SKM-1 treated with dmso at 0.1 percent for 144 hours (cell line): Measurements from ENCODE around the gene ITPK1.
A peak's percentile ranks its signal among the peaks of the same experiment; 100 is the strongest.

Experiments
- DNase-seq: peaks from one replicate; lab custom pipeline; 2025; ENCODE audit not compliant: unreplicated experiment; lab: John Stamatoyannopoulos, UW

Gene ITPK1

GRCh38 chr14:92973798-92974372 is 141.8 kb downstream of the ITPK1 start:
- DNase-seq, result no peak

GRCh38 chr14:92973261-92973797 is 142.4 kb downstream of the ITPK1 start:
- peak; percentile 4 for DNase-seq

- DNase-seq, result no peak
Measured at GRCh38 chr14:92971601-92972180, 144.0 kb downstream of the ITPK1 start.

- no peak for DNase-seq
Measured at GRCh38 chr14:92970271-92970670, 145.5 kb downstream of the ITPK1 start.

GRCh38 chr14:92969871-92970270 is 145.9 kb downstream of the ITPK1 start:
- DNase-seq, result no peak

- no peak for DNase-seq
Measured at GRCh38 chr14:92969430-92969829, 146.3 kb downstream of the ITPK1 start.

- DNase-seq, result no peak
Measured at GRCh38 chr14:92968291-92969020, 147.3 kb downstream of the ITPK1 start.

GRCh38 chr14:92967346-92967926 is 148.3 kb downstream of the ITPK1 start:
- no peak for DNase-seq

GRCh38 chr14:92965281-92965680 is 150.4 kb downstream of the ITPK1 start:
- no peak for DNase-seq

GRCh38 chr14:92964124-92965109 is 151.3 kb downstream of the ITPK1 start:
- no peak for DNase-seq

- no peak for DNase-seq
Measured at GRCh38 chr14:92963301-92964123, 152.2 kb downstream of the ITPK1 start.

GRCh38 chr14:92962831-92963095 is 153.0 kb downstream of the ITPK1 start:
- no peak for DNase-seq

GRCh38 chr14:92962031-92962830 is 153.5 kb downstream of the ITPK1 start:
- DNase-seq, result no peak

GRCh38 chr14:92961567-92961855 is 154.2 kb downstream of the ITPK1 start:
- no peak for DNase-seq

GRCh38 chr14:92960706-92961566 is 154.8 kb downstream of the ITPK1 start:
- no peak for DNase-seq

GRCh38 chr14:92959761-92960680 is 155.7 kb downstream of the ITPK1 start:
- DNase-seq, result no peak

GRCh38 chr14:92959189-92959531 is 156.6 kb downstream of the ITPK1 start:
- no peak for DNase-seq
